ENCODE data around the gene RFX8.
"Not testable (repeated sequence)": the region's sequence is repeated elsewhere in the genome, so short reads cannot be mapped to it uniquely, and the experiment has no call there.

Gene RFX8

DNA sequence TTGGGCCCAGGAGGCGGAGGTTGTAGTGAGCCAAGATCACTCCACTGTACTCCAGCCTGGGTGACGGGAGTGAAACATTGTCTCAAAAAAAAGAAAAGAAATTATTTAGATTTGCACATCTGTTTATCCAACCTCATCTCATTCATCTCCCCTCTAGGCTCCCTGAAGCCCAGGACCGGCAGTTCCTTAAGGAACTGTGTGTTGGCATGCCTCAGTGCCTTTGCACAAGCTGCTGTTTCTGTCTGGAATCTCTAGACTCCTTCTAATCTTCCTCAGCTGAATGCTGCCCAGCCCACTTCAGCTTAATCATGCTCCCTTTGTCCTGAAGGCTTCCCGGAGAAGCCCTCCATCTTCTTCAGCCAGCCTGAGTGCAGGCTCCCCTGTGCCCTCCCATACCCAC lies 10.9 kb upstream of the RFX8 start:
- no peak for DNase-seq

DNA sequence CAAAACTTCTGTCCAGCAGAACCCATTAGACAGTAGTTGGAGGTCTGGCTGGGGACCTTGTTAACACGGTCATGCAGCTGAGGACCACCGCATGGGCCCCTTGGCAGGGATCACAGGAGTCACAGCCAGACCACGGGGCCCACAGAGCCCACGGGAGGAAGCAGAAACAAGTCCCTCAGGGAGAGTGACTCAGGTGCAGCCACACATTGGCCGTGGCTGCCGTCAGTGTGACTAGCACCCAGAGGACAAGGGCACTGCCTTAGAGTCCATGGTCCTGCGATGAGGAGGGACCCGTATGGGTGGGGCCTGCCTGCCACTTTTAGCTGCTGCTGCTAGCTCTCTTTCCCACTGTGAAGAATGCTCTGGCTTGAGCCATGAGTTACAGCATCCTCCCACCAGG lies 5.9 kb upstream of the RFX8 start:
- DNase-seq: no peak

DNA sequence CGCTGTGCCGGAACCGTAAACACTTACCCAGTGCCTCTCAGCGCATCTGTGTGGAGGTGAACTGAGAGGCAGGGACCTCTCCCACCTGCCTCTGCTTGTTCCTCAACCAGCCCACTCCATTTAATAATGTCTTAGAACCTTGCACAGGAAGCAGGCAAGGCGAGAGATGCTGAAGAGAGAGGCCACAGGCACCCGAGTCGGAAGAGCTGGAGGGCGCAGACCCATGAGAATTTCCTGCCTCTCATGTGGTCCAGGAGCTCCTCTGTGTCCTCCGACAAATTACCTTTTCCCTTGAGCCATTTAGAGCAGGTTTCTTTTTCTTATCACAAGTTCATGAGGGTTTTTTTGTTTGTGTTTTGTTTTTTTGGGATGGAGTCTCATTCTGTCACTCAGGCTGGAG lies 4.9 kb upstream of the RFX8 start:
- DNase-seq: no peak

GRCh38 chr2:101479328-101479727 lies 4.4 kb upstream of the RFX8 start:
- DNase-seq: peak in 1 of 2 experiments; percentile 6

DNA sequence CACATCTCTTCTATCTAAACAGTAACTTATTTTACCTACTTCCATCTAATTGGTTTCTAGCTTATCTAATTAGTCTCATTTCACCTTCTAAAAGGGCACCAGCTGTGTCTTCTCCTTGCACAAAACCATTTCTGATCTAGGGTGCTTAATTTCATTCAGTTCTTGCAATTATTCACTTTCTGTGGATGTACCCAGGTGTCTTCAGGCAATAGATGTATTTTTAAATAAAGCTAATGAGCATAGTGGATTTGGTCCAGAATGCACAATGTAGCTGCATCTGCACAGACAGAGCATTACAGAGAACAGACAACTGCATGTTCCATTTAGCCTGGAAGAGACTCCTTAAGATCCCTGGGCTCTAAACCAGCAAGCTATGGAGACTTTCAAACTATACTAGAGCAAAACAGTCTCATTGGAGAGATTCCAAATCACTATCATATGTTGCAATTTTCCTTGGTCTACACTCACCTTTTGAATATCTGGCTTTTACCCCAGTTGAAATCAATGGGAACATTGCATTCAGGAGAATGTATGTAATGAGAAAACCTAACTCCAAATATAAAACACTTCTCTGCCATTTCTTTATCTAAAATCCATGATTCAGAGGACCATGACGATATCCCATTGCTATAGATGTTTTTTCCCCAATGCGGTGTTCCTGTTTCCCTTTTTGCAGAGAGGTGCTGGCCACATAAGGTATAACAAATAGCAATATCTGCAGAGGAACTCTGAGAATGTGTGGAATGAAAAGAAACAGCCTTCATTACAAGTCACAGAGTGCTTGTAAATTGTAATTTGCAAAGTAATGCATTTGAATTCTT lies 3.5 kb upstream of the RFX8 start:
- no peak for DNase-seq

GRCh38 chr2:101477556-101477955 lies 2.6 kb upstream of the RFX8 start:
- no peak for DNase-seq

- DNase-seq: no peak
These were observed 1.8 kb upstream of the RFX8 start for GRCh38 chr2:101476605-101477208.

- DNase-seq: no peak
These were observed 806 bp downstream of the RFX8 start for GRCh38 chr2:101473911-101474701.

DNA sequence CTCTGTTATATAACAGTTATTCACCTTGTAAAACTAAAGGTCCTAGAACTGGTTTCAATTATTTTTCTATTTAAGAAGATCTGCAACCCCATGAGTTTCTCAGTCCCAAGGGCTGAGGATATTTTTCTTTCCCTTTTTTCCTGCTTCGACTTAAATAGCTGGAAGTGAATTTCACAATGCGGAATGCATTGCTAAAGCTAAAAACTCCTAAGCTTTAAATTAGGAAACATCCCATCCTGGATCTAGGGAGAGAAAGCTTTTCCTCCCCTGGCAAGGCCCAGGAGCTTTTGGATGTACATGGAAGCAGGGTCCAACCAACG lies 1.4 kb downstream of the RFX8 start:
- no peak for DNase-seq

DNA sequence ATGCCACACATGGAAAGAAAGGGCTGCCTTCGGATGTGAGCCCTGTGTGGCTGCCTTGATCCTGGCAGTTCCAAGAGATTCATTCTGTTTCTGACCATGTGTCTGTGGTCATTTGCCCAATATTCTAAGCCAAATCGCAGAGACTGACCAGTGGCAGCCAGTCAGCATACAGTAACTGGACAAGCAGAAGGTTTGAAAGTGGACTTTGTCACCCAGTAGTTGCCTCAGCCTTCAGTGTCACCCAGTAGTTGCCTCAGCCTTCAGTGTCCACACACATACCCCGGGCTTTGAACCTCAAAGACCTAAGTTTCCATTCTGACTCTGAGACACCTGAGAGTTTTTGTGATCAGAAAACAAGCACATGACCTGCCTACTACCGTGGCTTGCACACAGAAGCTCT lies 5.0 kb downstream of the RFX8 start:
- DNase-seq: no peak

DNA sequence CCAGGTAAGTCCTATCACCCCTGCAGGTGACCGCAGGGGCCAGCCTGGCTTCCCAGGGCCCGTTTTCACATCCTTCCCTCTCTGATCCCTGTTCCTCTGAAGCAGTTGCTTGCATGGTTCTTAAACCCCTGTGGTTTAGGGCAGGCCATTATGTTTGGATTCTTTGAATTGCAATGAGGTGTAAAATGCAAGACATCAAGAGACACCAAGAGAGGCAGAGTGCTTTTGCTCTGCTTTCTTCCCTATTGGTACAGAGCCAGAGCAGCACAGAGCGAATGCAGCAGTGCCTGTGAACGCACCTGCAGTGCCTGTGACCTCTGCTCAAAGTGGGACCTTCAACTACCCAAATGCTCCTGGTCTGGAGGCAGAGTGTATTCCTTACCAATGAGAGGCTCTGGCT lies 7.6 kb downstream of the RFX8 start:
- DNase-seq: no peak

DNA sequence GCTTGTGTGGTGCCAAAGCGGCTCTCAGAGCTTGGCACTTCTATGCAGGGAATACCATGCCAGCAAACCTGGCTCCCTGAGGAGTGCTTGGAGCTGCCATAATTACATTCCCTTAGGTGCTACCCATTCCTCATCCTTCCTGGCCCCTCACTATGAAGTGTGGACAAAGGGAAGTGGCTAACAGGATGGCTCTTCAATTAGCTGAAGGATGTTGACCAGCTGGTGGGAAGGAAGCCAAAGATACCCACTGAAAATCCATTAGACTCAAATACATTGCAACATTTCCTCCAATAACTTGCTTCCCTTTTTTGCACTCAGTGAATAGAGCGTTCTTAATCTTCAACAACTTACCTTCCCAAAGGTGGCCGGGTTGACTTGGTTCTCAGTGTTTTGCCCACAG lies 8.5 kb downstream of the RFX8 start:
- DNase-seq: peak in 1 of 2 experiments; percentile 17

DNA sequence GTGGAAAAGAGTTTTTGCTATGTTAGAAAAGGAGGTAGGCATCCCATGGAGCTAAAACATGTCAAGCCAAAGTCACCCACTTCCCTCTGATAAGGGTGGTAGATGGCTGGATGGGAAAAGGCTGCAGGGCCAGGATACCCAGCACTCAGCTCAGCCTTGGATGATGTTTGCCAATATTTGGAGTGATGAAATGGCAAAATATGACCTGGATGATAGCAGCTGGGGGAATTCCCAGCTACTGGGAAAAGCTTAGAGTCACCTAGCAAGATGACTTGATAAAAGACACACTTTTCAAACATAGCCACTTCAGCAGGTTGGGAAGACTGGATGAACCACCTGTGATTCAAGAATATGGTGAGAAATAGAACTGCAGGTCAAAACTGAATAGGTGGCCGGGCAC lies 10.1 kb downstream of the RFX8 start:
- DNase-seq: no peak

- no peak for DNase-seq
These were observed 10.8 kb downstream of the RFX8 start for GRCh38 chr2:101463911-101464641.

GRCh38 chr2:101463421-101463820 lies 11.5 kb downstream of the RFX8 start:
- no peak for DNase-seq

DNA sequence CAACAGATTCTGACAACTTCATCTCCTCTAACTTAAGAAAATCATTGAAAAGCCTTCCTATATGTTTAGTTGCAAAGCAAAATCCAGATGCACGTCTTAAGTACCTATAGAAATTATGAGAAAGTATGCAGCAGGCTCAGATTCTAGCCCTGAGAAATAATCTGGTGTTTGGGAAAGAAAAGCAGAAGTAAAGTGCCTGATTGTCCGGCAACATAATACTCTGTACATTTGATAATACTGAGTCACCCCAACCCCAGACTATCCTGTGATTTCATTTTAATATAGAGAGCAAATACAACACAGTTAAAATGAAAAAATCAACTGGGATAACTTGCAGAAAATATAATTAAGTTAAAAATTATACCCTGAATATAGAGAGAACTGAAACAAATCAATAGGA lies 13.5 kb downstream of the RFX8 start:
- DNase-seq: no peak

GRCh38 chr2:101454408-101454807 lies 20.5 kb downstream of the RFX8 start:
- not testable (repeated sequence) for DNase-seq

DNA sequence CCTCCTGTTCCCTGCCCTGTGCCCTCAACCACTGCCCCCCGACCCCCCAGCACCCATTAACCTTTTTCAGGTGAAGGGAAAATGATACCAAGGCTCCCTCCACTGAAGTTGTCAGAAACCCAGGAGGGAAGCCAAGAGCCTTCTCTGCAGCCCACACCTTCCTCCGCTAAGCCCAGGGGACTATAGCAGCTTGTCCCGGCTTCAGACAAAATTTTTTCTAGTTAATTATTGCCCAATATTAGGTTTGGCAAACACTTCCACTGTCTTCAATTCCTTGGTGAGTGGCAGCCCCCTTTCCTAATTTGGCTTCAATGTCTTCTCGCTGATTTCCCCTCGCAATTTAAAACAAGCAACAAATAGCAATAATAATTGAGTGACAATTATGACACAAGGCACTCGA lies 23.9 kb downstream of the RFX8 start:
- DNase-seq: no peak

GRCh38 chr2:101446869-101447268 lies 28.0 kb downstream of the RFX8 start:
- no peak for DNase-seq

DNA sequence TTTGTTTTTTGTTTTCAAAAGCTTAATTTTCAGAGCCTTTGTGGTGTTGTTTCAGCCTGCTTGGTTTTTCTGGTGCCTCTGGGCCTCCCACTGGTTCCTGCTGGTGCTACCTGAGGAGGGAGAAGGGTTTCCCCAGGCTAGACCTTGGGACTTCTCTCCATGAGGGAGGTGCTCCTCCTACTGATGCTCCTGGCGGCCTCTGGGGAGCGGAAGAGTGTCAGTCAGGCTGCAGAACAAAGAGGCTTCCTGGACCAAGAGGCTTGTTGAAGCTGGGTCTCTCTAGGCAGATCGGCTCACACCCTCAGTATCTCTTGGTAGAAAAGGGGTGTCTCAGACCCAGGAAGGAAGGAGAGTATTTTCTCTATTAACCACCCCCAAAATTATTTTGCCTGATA lies 32.2 kb downstream of the RFX8 start:
- no peak for DNase-seq

- no peak for DNase-seq
These were observed 32.8 kb downstream of the RFX8 start for GRCh38 chr2:101442042-101442666.

- DNase-seq: no peak
These were observed 34.7 kb downstream of the RFX8 start for GRCh38 chr2:101440127-101440738.
